ENCODE results near the gene DNAH17.

Gene DNAH17

GRCh38 chr17:78577296-78577695 is at the start of gene DNAH17:
Gene DNAH17 (minus strand): TSS chr17:78577396. CDS start chr17:78575057, 2,339 bp downstream.
- DNase-seq: no peak

GRCh38 chr17:78624324-78625151 is 47.3 kb upstream of the DNAH17 start:
- no peak for DNase-seq

- DNase-seq: no peak
Observed at GRCh38 chr17:78623541-78623940, 46.3 kb upstream of the DNAH17 start.

GRCh38 chr17:78622491-78623265 is 45.5 kb upstream of the DNAH17 start:
- no peak for DNase-seq

GRCh38 chr17:78621720-78622490 is 44.7 kb upstream of the DNAH17 start:
- no peak for DNase-seq

- no peak for DNase-seq
Observed at GRCh38 chr17:78620099-78620498, 42.9 kb upstream of the DNAH17 start.

- no peak for DNase-seq
Observed at GRCh38 chr17:78619334-78619733, 42.1 kb upstream of the DNAH17 start.

- DNase-seq: no peak
Observed at GRCh38 chr17:78618264-78619066, 41.3 kb upstream of the DNAH17 start.

- no peak for DNase-seq
Observed at GRCh38 chr17:78617511-78618061, 40.4 kb upstream of the DNAH17 start.

- DNase-seq: no peak
Observed at GRCh38 chr17:78616946-78617345, 39.8 kb upstream of the DNAH17 start.

GRCh38 chr17:78615631-78616030 is 38.4 kb upstream of the DNAH17 start:
- no peak for DNase-seq

GRCh38 chr17:78613416-78613815 is 36.2 kb upstream of the DNAH17 start:
- no peak for DNase-seq

GRCh38 chr17:78611607-78612006 is 34.4 kb upstream of the DNAH17 start:
- no peak for DNase-seq

GRCh38 chr17:78610951-78611511 is 33.8 kb upstream of the DNAH17 start:
- no peak for DNase-seq

- DNase-seq: no peak
Observed at GRCh38 chr17:78609191-78609641, 32.0 kb upstream of the DNAH17 start.

- no peak for DNase-seq
Observed at GRCh38 chr17:78608804-78609186, 31.6 kb upstream of the DNAH17 start.

- DNase-seq: no peak
Observed at GRCh38 chr17:78608122-78608803, 31.1 kb upstream of the DNAH17 start.

- no peak for DNase-seq
Observed at GRCh38 chr17:78607038-78607437, 29.8 kb upstream of the DNAH17 start.

- no peak for DNase-seq
Observed at GRCh38 chr17:78605886-78606285, 28.7 kb upstream of the DNAH17 start.

- no peak for DNase-seq
Observed at GRCh38 chr17:78605429-78605828, 28.2 kb upstream of the DNAH17 start.

GRCh38 chr17:78602246-78602645 is 25.1 kb upstream of the DNAH17 start:
- no peak for DNase-seq

Measured in amniotic stem cell (primary cell).